Activated CD8-positive, alpha-beta memory T cell treated with anti-CD3 and anti-CD28 coated beads, Interleukin-2, amount 50 U/mL, for 4 hours (primary cell): Measurements from ENCODE around the gene DUSP9.

Source experiments
- DNase-seq: peaks from one replicate; pipeline ENCODE4 v3.0.0-alpha.2; 2020

Gene DUSP9

GRCh38 chrX:153649178-153649914, 2.3 kb downstream of the DUSP9 start:
- DNase-seq = peak; percentile 27

- DNase-seq = no peak
Measured at GRCh38 chrX:153649915-153650782, 3.1 kb downstream of the DUSP9 start.

- DNase-seq = no peak
Measured at GRCh38 chrX:153650959-153651358, 4.0 kb downstream of the DUSP9 start.

- peak; percentile 13 for DNase-seq
Measured at GRCh38 chrX:153651540-153652079, 4.6 kb downstream of the DUSP9 start.

- no peak for DNase-seq
Measured at GRCh38 chrX:153653556-153653955, 6.6 kb downstream of the DUSP9 start.

GRCh38 chrX:153657161-153657560, 10.2 kb downstream of the DUSP9 start:
- no peak for DNase-seq

- DNase-seq = no peak
Measured at GRCh38 chrX:153659268-153659667, 12.3 kb downstream of the DUSP9 start.

- peak; percentile 63 for DNase-seq
Measured at GRCh38 chrX:153662266-153662665, 15.3 kb downstream of the DUSP9 start.

- DNase-seq = no peak
Measured at GRCh38 chrX:153665726-153666306, 18.8 kb downstream of the DUSP9 start.

GRCh38 chrX:153667281-153667955, 20.4 kb downstream of the DUSP9 start:
- no peak for DNase-seq

- peak; percentile 77 for DNase-seq
Measured at GRCh38 chrX:153667956-153668396, 21.0 kb downstream of the DUSP9 start.

GRCh38 chrX:153668423-153669173, 21.6 kb downstream of the DUSP9 start:
- no peak for DNase-seq

- peak; percentile 47 for DNase-seq
Measured at GRCh38 chrX:153669174-153669890, 22.3 kb downstream of the DUSP9 start.

GRCh38 chrX:153669901-153670731, 23.1 kb downstream of the DUSP9 start:
- no peak for DNase-seq

- DNase-seq = no peak
Measured at GRCh38 chrX:153670748-153671588, 24.0 kb downstream of the DUSP9 start.

- no peak for DNase-seq
Measured at GRCh38 chrX:153671589-153672530, 24.9 kb downstream of the DUSP9 start.

- DNase-seq = no peak
Measured at GRCh38 chrX:153672531-153673427, 25.8 kb downstream of the DUSP9 start.
